ENCODE data around the gene BRIX1.

DNA sequence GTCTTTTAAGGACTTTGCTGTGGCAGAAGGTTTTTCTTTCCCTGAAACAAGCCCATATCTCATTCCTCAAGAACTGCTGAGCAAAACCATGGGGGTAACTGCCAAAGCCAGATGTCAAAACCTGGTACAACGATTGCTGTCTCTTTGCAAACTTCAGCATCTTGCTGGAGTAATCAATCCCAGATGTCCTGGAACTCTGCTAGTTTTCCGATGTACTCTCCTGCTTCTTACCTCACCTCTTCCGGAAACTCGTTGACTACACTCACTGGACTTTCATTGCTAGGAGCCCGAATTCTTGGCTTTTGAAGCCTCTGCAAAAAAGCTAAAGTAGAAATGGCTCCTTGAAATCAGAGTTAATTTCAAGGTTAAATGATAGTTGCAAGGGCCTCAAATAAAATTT, 23.5 kb upstream of the BRIX1 start:
- TF ChIP-seq TARDBP (IDR thresholded peaks at IDR 0.05) (no peak), SP1 (IDR thresholded peaks at IDR 0.05) (no peak), SUZ12 (IDR thresholded peaks at IDR 0.05) (no peak), NFRKB (IDR thresholded peaks at IDR 0.05) (no peak), FOXK2 (IDR thresholded peaks at IDR 0.05) (no peak), ELF4 (IDR thresholded peaks at IDR 0.05) (no peak), HDGF (IDR thresholded peaks at IDR 0.05; ENCODE audit: borderline replicate concordance) (no peak), L3MBTL2 (conservative IDR thresholded peaks at IDR 0.05) (no peak), ZNF384 (IDR thresholded peaks at IDR 0.05) (no peak), FOXM1 (IDR thresholded peaks at IDR 0.05; ENCODE audit: borderline replicate concordance) (no peak)

Data from HEK293T (cell line).